HL-60 (cell line): ENCODE data around the gene TRPM4.

Experiments
- CTCF ChIP-seq: IDR thresholded peaks from one replicate; pipeline ENCODE4 v1.5.1; 2011; ENCODE audit warnings: low read length, control low read depth, inconsistent platforms; ENCODE audit not compliant: insufficient read depth
- GABPA ChIP-seq: IDR thresholded peaks from 2 replicates; pipeline ENCODE4 v1.6.1; 2012; ENCODE audit warnings: low read depth
- POLR2AphosphoS5 ChIP-seq: IDR thresholded peaks from 2 replicates; pipeline ENCODE4 v1.6.1; 2012; ENCODE audit warnings: low read depth
- REST ChIP-seq: IDR thresholded peaks from 2 replicates; pipeline ENCODE4 v1.6.1; 2012; ENCODE audit warnings: low read depth; ENCODE audit not compliant: insufficient replicate concordance
- SPI1 ChIP-seq: IDR thresholded peaks from 2 replicates; pipeline ENCODE4 v1.6.1; 2012; ENCODE audit warnings: low read depth, mild to moderate bottlenecking, borderline replicate concordance

DNA sequence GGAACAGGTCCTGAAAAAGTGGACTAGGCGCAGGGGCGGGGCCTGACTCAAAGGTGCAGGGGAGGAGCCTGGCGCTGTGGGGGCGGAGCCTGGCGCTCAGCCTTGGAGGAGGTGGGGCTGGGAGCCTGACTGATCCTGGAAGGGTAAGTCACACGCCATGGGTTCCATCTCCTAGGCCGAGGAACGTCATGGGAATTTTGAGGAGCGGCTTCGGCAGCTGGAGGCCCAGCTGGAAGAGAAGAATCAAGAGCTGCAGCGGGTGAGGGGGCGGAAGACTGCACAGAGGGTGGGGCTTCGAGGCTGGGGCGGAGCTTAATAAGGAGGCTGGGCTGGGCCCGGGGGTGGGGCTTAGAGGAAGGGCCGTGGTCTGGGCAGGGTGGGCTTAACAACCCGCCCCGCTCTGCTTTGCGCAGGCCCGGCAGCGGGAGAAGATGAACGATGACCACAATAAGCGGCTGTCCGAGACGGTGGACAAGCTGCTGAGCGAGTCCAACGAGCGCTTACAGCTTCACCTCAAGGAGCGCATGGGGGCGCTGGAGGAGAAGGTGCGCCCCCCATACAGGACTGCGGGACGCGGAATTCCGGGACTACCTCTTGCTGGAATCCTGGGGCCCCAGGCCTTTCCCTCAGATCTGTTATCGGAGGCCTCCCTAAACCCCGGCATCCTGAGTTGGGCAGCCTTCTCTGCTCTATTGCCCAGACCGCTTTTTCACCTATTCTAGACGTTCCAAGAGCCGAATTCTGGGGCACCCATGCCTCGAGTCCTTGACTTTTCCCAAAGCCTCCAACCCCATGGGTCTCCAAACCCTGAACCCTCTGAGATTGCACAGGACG is 23.8 kb upstream of the TRPM4 start:
- no peak for TF ChIP-seq CTCF
- no peak for TF ChIP-seq POLR2AphosphoS5
- TF ChIP-seq GABPA: no peak
- no peak for TF ChIP-seq REST
- no peak for TF ChIP-seq SPI1
